ENCODE results near the gene SLC66A2. TPM values are rescaled to one million over a fixed set of nuclear protein-coding genes. Genes with fewer than 3 reads are reported as not detected.
A peak's percentile ranks its signal among the peaks of the same experiment; 100 is the strongest.

Gene SLC66A2
- total and polyA plus RNA-seq, 3 donors from 2014 or later: 72.5 to 143 (median 87.0) TPM

DNA sequence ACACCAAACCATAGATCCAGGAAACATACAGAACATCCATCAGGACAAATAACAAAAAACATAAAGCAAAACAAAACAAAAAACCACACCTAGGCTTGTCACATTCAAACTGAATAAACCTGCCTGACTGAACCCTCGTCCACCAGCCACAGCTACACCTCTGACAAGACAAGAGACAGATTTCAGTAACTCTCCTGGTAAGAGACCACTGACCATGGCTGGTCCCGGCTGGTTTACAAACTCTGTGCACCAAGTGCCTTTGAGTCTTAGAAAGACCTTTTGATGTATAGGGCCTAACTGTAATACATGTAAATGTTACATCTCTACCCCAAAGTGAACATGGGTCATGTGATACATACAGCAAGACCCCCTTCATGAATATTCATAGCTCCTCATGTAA, 4.8 kb upstream of the SLC66A2 start:
- H3K27ac ChIP-seq: no peak overlapping the region
- no peak for DNase-seq
- H3K9me3 ChIP-seq: no peaks in the 10 kb centered on the region
- no peaks in the 10 kb centered on the region for H3K27me3 ChIP-seq
- no peak overlapping the region for H3K4me3 ChIP-seq
- intact Hi-C loops (cut with DNase I; ENCODE audit: low total_unique reads): no loop called here
- no peak for TF ChIP-seq POLR2A (IDR thresholded peaks at IDR 0.05)
- TF ChIP-seq, protein P1, sequence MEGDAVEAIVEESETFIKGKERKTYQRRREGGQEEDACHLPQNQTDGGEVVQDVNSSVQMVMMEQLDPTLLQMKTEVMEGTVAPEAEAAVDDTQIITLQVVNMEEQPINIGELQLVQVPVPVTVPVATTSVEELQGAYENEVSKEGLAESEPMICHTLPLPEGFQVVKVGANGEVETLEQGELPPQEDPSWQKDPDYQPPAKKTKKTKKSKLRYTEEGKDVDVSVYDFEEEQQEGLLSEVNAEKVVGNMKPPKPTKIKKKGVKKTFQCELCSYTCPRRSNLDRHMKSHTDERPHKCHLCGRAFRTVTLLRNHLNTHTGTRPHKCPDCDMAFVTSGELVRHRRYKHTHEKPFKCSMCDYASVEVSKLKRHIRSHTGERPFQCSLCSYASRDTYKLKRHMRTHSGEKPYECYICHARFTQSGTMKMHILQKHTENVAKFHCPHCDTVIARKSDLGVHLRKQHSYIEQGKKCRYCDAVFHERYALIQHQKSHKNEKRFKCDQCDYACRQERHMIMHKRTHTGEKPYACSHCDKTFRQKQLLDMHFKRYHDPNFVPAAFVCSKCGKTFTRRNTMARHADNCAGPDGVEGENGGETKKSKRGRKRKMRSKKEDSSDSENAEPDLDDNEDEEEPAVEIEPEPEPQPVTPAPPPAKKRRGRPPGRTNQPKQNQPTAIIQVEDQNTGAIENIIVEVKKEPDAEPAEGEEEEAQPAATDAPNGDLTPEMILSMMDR (IDR thresholded peaks at IDR 0.05): no peak
- no peaks in the 10 kb centered on the region for H3K36me3 ChIP-seq (ENCODE audit: low read depth, missing control alignments)
- H3K4me1 ChIP-seq: no peaks in the 10 kb centered on the region
- 82 to 91% methylated on average over 2 of the region's 2 CpGs for WGBS, 2 donors

DNA sequence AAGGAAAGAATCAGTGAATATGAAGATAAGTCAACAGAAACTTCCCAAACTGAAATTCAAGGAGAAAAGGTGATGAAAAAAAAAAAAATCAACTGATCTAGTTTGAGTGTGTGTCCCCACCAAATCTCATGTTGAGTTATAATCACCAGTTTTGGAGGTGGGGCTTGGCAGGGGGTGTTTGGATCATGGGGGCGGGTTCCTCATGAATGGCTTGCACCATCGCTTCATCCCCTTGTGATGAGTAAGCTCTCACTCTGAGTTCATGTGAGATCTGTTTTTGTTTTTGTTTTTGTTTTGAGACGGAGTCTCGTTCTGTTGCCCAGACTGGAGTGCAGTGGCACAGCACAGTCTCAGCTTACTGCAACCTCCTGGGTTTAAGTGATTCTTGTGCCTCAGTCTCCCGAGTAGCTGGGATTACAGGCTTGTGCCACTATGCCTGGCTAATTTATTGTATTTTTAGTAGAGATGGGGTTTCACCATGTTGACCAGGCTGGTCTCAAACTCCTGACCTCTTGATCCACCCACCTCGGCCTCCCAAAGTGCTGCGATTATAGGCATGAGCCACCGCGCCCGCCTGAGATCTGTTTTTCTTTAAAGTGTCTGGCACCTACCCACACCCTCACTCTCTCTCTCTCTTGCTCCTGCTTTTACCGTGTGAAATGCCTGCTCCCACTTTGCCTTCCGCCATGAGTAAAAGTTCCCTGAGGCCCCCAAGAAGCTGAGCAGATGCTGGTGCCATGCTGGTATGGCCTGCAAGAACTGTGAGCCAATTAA, 4.0 kb upstream of the SLC66A2 start:
- H3K4me1 ChIP-seq: no peaks in the 10 kb centered on the region
- TF ChIP-seq, protein P1 (IDR thresholded peaks at IDR 0.05): no peak
- TF ChIP-seq POLR2A (IDR thresholded peaks at IDR 0.05): no peak
- WGBS, 2 donors: 90% methylated on average over 12 of the region's 12 CpGs
- H3K9me3 ChIP-seq: no peaks in the 10 kb centered on the region
- no peak overlapping the region for H3K27ac ChIP-seq
- no peaks in the 10 kb centered on the region for H3K27me3 ChIP-seq
- H3K4me3 ChIP-seq: no peak overlapping the region
- H3K36me3 ChIP-seq (ENCODE audit: low read depth, missing control alignments): no peaks in the 10 kb centered on the region
- DNase-seq: peak; percentile 6
- intact Hi-C loops (cut with DNase I; ENCODE audit: low total_unique reads): no loop called here

DNA sequence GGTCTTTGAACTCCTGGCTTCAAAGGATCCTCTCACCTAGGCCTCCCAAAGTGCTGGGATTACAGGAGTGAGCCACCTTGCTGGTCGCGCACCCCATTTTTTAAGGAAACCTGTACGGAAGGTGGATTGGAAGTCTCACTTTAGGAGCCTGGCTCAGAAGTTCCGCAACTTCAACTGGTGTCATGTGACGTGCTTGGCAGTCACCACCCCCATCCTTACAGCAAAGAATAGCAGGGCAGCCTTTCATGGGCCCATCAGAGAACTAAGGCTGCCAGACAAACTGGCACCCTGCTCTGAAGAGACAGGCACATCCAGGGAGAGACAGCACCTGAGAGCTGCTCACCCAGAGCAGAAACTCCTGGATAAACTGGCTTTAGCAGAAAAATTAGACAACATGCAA, 3.3 kb upstream of the SLC66A2 start:
- Histone ChIP-seq H3K27me3 (no peaks in the 10 kb centered on the region), H3K4me1 (peaks cover 6% of the 10 kb centered on the region), H3K4me3 (no peak overlapping the region), H3K36me3 (ENCODE audit: low read depth, missing control alignments) (no peaks in the 10 kb centered on the region), H3K27ac (no peak overlapping the region), H3K9me3 (no peaks in the 10 kb centered on the region)
- peak; percentile 13 for DNase-seq
- TF ChIP-seq, protein P1 (IDR thresholded peaks at IDR 0.05): no peak
- no peak for TF ChIP-seq POLR2A (IDR thresholded peaks at IDR 0.05)
- intact Hi-C loops (cut with DNase I; ENCODE audit: low total_unique reads): no loop called here
- WGBS, 2 donors: 86 to 94% methylated on average over 5 of the region's 5 CpGs

DNA sequence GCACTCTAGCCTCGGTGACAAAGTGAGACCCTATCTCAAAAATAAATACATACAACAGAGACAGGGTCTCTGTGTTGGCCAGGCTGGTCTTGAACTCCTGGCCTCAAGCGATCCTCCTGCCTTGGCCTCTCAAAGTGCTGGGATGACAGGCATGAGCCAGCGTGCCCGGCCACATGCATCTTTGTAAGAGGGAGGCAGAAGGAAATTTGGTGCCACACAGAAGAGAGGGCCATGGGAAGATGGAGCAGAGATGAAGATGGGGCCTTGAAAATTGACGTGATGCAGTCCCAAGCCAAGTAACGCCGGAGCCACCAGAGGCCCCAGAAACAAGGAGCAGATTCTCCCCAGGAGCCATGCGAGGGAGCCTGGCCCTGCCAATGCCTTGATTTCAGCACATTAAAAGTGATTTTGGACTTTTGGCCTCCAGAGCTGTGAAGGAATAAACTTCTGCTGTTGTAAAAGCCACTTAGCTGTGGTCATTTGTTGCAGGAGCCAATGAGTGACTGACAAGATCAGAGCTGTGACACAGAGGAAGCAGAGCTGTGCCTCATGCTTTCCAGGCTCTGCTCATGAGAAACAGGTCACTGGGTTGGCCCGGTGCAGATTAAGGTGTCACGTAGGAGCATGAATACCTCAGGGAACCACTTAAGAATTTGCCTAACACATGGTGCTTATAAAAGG, 2.7 kb upstream of the SLC66A2 start:
- intact Hi-C loops (cut with DNase I; ENCODE audit: low total_unique reads): no loop called here
- no peaks in the 10 kb centered on the region for H3K27me3 ChIP-seq
- H3K4me3 ChIP-seq: no peak overlapping the region
- H3K9me3 ChIP-seq: no peaks in the 10 kb centered on the region
- WGBS, 2 donors: 78 to 79% methylated on average over 10 of the region's 10 CpGs
- TF ChIP-seq, protein P1 (IDR thresholded peaks at IDR 0.05): no peak
- no peak for TF ChIP-seq POLR2A (IDR thresholded peaks at IDR 0.05)
- H3K27ac ChIP-seq: no peak overlapping the region
- peak; percentile 5 for DNase-seq
- no peaks in the 10 kb centered on the region for H3K36me3 ChIP-seq (ENCODE audit: low read depth, missing control alignments)
- peaks cover 9% of the 10 kb centered on the region for H3K4me1 ChIP-seq

Data from testis (tissue), 3 donors.